Breast epithelium (tissue), 3 donors: ENCODE results near the gene DPEP3.

ENCODE experiments used
- POLR2A ChIP-seq: fragments of 450-650 bp; IDR thresholded peaks from one replicate; pipeline ENCODE4 v1.6.1; 2016; ENCODE audit warnings: antibody characterized with exemption, mild to moderate bottlenecking, moderate library complexity
- POLR2AphosphoS5 ChIP-seq, 3 donors: sonication (generic); formaldehyde crosslinking; IDR thresholded peaks; one replicate each; pipeline ENCODE4 v1.6.1; 2017; ENCODE audit warnings: antibody characterized with exemption in 3 of 3
- TF ChIP-seq, protein P1 (sequence below), 3 donors: fragments of 450-650 bp; IDR thresholded peaks; one replicate each; pipeline ENCODE4 v1.5.1; 2016 to 2017; ENCODE audit warnings: antibody characterized with exemption in 3 of 3, mild to moderate bottlenecking in 3 of 3, moderate library complexity in 3 of 3

DNA sequence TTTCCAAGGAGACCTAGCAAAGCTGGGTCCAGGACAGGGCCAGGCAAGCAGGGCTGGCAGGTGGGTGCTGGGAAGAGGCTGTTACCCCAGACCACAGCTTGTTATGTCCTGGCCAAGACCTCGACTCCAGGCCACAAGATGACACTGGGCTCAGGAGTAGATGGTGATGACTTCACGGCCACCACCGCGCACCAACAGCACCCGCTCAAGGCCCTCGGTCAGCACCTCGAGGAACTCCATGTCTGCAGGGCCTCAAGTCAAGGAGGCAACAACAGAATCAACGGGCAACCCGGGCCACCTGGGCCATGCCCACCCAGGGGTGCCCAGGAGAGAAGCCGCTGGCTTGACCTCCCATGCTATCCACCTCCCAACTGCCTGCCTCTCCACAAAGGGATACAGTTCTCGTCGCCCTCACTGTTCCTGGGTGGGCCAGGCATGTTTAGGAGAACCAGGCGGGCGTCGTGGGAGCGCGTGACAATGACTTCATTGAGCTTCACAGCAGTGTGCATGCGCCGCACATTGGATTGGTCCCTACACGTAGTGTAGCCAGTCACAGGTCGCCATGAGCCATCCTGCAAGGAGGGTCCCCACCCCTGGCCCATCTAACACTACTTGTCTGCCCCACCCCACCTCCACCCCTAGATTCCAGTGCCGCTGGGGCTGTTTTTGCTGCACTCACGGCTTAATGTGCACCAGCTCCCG, 35.5 kb downstream of the DPEP3 start:
- TF ChIP-seq, protein P1, sequence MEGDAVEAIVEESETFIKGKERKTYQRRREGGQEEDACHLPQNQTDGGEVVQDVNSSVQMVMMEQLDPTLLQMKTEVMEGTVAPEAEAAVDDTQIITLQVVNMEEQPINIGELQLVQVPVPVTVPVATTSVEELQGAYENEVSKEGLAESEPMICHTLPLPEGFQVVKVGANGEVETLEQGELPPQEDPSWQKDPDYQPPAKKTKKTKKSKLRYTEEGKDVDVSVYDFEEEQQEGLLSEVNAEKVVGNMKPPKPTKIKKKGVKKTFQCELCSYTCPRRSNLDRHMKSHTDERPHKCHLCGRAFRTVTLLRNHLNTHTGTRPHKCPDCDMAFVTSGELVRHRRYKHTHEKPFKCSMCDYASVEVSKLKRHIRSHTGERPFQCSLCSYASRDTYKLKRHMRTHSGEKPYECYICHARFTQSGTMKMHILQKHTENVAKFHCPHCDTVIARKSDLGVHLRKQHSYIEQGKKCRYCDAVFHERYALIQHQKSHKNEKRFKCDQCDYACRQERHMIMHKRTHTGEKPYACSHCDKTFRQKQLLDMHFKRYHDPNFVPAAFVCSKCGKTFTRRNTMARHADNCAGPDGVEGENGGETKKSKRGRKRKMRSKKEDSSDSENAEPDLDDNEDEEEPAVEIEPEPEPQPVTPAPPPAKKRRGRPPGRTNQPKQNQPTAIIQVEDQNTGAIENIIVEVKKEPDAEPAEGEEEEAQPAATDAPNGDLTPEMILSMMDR (IDR thresholded peaks at IDR 0.05) = no peak
- no peak for TF ChIP-seq POLR2A
- no peak for TF ChIP-seq POLR2AphosphoS5 (IDR thresholded peaks at IDR 0.05)
